ENCODE measurements around the gene GNG13.
"Not testable (repeated sequence)": the region's sequence is repeated elsewhere in the genome, so short reads cannot be mapped to it uniquely, and the experiment has no call there.

GNG13 gene

DNA sequence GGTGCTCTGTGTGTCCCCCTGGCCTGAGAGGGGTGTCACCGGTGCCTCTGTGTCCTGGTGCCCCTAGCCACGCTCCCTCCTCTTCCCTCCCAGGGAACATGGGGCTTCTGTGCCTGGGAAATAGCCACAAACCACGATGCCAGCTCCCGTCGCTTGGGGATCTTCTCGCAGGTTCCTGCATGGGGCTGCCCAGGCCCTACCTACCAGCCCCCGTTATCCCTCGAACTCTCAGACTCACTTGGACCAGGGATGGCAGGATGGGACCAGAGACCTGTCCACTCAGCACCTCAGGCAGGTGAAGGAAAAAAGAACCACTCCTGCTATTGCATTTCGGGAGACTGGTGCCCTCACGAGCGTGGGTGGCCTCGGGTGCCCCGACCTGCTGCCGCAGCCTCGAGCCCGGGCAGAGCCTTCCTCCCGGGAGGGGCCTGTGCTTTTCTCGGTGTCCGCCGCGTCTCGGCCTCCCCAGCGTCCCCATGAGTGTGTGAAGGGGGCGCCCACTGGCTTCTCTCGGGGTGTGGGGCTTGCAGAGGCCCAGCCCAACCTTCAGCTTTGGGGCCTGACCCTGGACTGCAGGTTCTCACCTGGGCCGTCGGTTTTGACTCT is 41.0 kb upstream of the GNG13 start:
- no CpG with 5 or more reads among the region's 27 CpGs for WGBS (ENCODE audit: insufficient coverage, insufficient read length)
- no peak for DNase-seq (ENCODE audit: low read depth, low spot score)
- no peak overlapping the region for H3K4me3 ChIP-seq (ENCODE audit: low read length)
- no peaks in the 10 kb centered on the region for H3K9me3 ChIP-seq (ENCODE audit: control insufficient read depth, insufficient read depth, low read length)
- no peak overlapping the region for H3K27ac ChIP-seq (ENCODE audit: low read length)
- H3K4me1 ChIP-seq (ENCODE audit: control insufficient read depth, insufficient read depth, low read length) = no peaks in the 10 kb centered on the region; the same call in 1 of the 2 replicates
- H3K36me3 ChIP-seq (ENCODE audit: control insufficient read depth, insufficient read depth, low read length) = no peaks in the 10 kb centered on the region
- H3K27me3 ChIP-seq (ENCODE audit: control insufficient read depth, insufficient read depth, low read length) = no peaks in the 10 kb centered on the region

- Histone ChIP-seq H3K4me3 (ENCODE audit: low read length) (no peak overlapping the region), H3K4me1 (ENCODE audit: control insufficient read depth, insufficient read depth, low read length) (no peaks in the 10 kb centered on the region; the same call in 1 of the 2 replicates), H3K36me3 (ENCODE audit: control insufficient read depth, insufficient read depth, low read length) (no peaks in the 10 kb centered on the region), H3K9me3 (ENCODE audit: control insufficient read depth, insufficient read depth, low read length) (no peaks in the 10 kb centered on the region; the same call in 1 of the 2 replicates), H3K27me3 (ENCODE audit: control insufficient read depth, insufficient read depth, low read length) (no peaks in the 10 kb centered on the region), H3K27ac (ENCODE audit: low read length) (no peak overlapping the region)
- WGBS (ENCODE audit: insufficient coverage, insufficient read length) = no CpG with 5 or more reads among the region's 34 CpGs
- DNase-seq (ENCODE audit: low read depth, low spot score) = no peak
Measured at GRCh38 chr16:840561-841454, 40.3 kb upstream of the GNG13 start.

DNA sequence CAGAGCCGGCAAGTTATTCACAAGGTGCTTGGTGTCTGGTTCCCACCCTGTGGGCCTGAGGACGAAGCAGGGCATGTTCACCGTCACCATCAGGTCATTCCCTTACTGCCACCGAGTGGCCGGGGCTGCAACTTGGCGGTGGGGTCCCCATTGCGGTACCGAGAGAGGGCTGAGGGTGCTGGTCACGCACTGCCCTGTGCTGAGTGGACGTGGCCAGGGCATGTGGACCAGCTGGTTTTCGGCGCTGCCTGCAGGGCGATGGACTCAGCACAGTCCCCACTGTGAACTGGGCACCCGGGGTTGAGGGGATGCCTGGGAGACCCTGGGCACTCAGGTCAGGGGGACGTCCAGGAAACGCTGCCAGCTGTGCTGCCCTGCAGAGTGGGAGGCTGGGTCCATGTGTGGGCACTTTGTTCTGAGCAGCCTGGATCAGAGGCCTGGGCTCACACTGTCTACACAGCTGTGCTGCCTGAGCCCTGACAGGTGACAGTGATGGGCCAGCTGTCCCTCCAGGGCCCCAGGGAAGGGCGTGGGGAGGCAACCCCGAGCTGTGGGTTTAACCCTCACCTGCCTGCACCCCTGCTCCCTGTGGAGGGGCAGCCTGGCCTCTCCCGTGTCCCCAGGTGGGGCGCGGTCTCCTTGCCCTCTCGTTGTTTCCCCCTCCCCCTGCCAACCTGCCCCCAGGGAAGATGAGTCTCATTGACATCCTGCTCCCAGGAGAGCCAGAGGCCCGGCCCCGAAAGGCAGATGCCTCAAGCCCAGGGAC is 39.3 kb upstream of the GNG13 start:
- Histone ChIP-seq H3K9me3 (ENCODE audit: control insufficient read depth, insufficient read depth, low read length) (no peaks in the 10 kb centered on the region; the same call in 1 of the 2 replicates), H3K27ac (ENCODE audit: low read length) (no peak overlapping the region), H3K27me3 (ENCODE audit: control insufficient read depth, insufficient read depth, low read length) (no peaks in the 10 kb centered on the region), H3K4me1 (ENCODE audit: control insufficient read depth, insufficient read depth, low read length) (no peaks in the 10 kb centered on the region; the same call in 1 of the 2 replicates), H3K4me3 (ENCODE audit: low read length) (no peak overlapping the region), H3K36me3 (ENCODE audit: control insufficient read depth, insufficient read depth, low read length) (no peaks in the 10 kb centered on the region)
- no peak for DNase-seq (ENCODE audit: low read depth, low spot score)
- WGBS (ENCODE audit: insufficient coverage, insufficient read length) = no CpG with 5 or more reads among the region's 24 CpGs

DNA sequence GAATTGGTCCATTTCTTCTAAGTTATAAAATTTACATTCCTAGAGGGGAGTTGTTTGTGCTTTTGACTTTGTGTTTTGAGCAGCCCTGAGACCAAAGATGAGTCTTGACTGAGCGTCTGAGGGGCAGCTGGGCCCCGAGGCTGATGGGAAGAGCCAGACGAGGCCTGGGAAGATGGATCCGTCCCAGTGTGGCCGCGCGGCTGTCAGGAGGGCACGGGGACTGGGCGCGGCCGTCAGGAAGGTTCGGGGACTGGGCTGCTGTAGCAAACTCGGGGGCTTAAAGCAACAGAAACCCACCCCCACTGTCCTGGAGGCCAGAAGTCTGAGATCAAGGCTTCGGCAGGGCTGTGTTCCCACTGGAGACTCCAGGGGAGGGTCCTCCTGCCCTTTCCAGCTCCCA is 38.2 kb upstream of the GNG13 start:
- Histone ChIP-seq H3K4me1 (ENCODE audit: control insufficient read depth, insufficient read depth, low read length) (no peaks in the 10 kb centered on the region; the same call in 1 of the 2 replicates), H3K4me3 (ENCODE audit: low read length) (no peak overlapping the region), H3K27ac (ENCODE audit: low read length) (no peak overlapping the region), H3K36me3 (ENCODE audit: control insufficient read depth, insufficient read depth, low read length) (no peaks in the 10 kb centered on the region), H3K9me3 (ENCODE audit: control insufficient read depth, insufficient read depth, low read length) (no peaks in the 10 kb centered on the region; the same call in 1 of the 2 replicates), H3K27me3 (ENCODE audit: control insufficient read depth, insufficient read depth, low read length) (no peaks in the 10 kb centered on the region)
- whole genome bisulfite sequencing (ENCODE audit: insufficient coverage, insufficient read length) = no CpG with 5 or more reads among the region's 14 CpGs
- no peak for DNase-seq (ENCODE audit: low read depth, low spot score)

DNA sequence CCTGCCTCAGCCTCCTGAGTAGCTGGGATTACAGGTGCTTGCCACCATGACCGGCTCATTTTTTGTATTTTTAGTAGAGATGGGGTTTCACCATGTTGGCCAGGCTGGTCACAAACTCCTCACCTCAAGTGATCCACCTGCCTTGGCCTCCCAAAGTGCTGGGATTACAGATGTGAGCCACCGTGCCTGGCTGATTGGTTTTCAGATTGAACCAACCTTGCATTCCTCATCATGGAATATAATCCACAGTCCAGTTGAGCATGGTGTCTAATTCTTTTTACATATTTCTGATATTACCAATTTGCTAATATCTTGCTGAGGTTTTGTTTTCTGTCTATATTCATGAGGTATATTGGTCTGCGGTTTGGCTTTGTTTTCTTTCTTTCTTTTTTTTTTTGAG is 36.3 kb upstream of the GNG13 start:
- H3K4me3 ChIP-seq (ENCODE audit: low read length); H3K36me3 ChIP-seq (ENCODE audit: control insufficient read depth, insufficient read depth, low read length); H3K27ac ChIP-seq (ENCODE audit: low read length); H3K27me3 ChIP-seq (ENCODE audit: control insufficient read depth, insufficient read depth, low read length); DNase-seq (ENCODE audit: low read depth, low spot score); H3K4me1 ChIP-seq (ENCODE audit: control insufficient read depth, insufficient read depth, low read length); H3K9me3 ChIP-seq (ENCODE audit: control insufficient read depth, insufficient read depth, low read length): not testable (repeated sequence)
- no CpG with 5 or more reads among the region's 3 CpGs for WGBS (ENCODE audit: insufficient coverage, insufficient read length)

DNA sequence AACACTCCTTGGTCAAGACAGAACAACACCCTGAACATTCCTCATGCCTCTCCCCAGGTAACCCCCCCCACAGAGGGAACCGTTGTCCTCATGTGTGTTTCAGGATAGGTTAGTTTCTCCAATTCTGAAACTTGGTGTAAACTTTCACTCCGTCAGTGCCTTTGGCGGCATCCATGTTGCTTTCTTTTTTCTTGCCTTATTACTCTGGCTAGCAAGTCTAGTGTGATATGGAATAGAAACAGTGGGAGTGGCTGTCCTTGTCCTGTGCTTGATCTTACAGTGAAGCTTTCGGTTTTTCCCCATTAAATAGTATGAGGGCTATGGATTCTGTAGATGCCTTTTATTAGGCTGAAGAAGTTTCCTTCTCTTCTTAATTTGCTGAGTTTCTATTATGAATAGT is 35.7 kb upstream of the GNG13 start:
- Histone ChIP-seq H3K27ac (ENCODE audit: low read length) (no peak overlapping the region), H3K9me3 (ENCODE audit: control insufficient read depth, insufficient read depth, low read length) (no peaks in the 10 kb centered on the region; the same call in 1 of the 2 replicates), H3K4me3 (ENCODE audit: low read length) (no peak overlapping the region), H3K4me1 (ENCODE audit: control insufficient read depth, insufficient read depth, low read length) (no peaks in the 10 kb centered on the region), H3K36me3 (ENCODE audit: control insufficient read depth, insufficient read depth, low read length) (no peaks in the 10 kb centered on the region), H3K27me3 (ENCODE audit: control insufficient read depth, insufficient read depth, low read length) (no peaks in the 10 kb centered on the region)
- WGBS (ENCODE audit: insufficient coverage, insufficient read length) = no CpG with 5 or more reads among the region's 4 CpGs
- DNase-seq (ENCODE audit: low read depth, low spot score) = no peak

DNA sequence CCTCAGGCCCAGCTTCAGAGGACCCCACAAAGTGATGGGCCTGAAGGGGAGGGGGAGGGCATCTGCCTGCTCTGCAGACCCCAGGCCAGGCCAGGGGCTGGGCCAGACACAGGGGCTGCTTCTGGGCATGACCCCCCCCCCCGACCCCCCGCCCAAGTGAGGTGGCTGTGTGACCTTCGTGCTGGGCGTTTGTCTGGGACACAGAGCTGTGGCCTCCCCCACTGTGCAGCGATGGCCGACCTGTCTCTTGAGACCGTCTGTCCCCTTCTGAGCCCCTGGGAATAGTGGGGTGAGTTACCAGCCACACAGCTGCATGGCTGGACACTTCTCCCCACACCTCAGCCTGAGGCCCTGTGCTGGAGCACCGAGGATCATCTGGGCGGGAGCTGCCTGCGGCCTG is 34.8 kb upstream of the GNG13 start:
- H3K9me3 ChIP-seq (ENCODE audit: control insufficient read depth, insufficient read depth, low read length) = no peaks in the 10 kb centered on the region; the same call in 1 of the 2 replicates
- WGBS (ENCODE audit: insufficient coverage, insufficient read length) = no CpG with 5 or more reads among the region's 10 CpGs
- no peak for DNase-seq (ENCODE audit: low read depth, low spot score)

GRCh38 chr16:833411-833810 is 32.9 kb upstream of the GNG13 start:
- Histone ChIP-seq H3K9me3 (ENCODE audit: control insufficient read depth, insufficient read depth, low read length) (no peaks in the 10 kb centered on the region; the same call in 1 of the 2 replicates), H3K4me1 (ENCODE audit: control insufficient read depth, insufficient read depth, low read length) (no peaks in the 10 kb centered on the region), H3K4me3 (ENCODE audit: low read length) (no peak overlapping the region), H3K27ac (ENCODE audit: low read length) (no peak overlapping the region), H3K27me3 (ENCODE audit: control insufficient read depth, insufficient read depth, low read length) (no peaks in the 10 kb centered on the region), H3K36me3 (ENCODE audit: control insufficient read depth, insufficient read depth, low read length) (no peaks in the 10 kb centered on the region)
- no peak for DNase-seq (ENCODE audit: low read depth, low spot score)
- no CpG with 5 or more reads among the region's 14 CpGs for WGBS (ENCODE audit: insufficient coverage, insufficient read length)

More for the DNA sequence above, 34.8 kb upstream of the GNG13 start:
- H3K36me3 ChIP-seq (ENCODE audit: control insufficient read depth, insufficient read depth, low read length) = no peaks in the 10 kb centered on the region
- no peaks in the 10 kb centered on the region for H3K4me1 ChIP-seq (ENCODE audit: control insufficient read depth, insufficient read depth, low read length)
- H3K27ac ChIP-seq (ENCODE audit: low read length) = no peak overlapping the region
- H3K27me3 ChIP-seq (ENCODE audit: control insufficient read depth, insufficient read depth, low read length) = no peaks in the 10 kb centered on the region
- no peak overlapping the region for H3K4me3 ChIP-seq (ENCODE audit: low read length)

DNA sequence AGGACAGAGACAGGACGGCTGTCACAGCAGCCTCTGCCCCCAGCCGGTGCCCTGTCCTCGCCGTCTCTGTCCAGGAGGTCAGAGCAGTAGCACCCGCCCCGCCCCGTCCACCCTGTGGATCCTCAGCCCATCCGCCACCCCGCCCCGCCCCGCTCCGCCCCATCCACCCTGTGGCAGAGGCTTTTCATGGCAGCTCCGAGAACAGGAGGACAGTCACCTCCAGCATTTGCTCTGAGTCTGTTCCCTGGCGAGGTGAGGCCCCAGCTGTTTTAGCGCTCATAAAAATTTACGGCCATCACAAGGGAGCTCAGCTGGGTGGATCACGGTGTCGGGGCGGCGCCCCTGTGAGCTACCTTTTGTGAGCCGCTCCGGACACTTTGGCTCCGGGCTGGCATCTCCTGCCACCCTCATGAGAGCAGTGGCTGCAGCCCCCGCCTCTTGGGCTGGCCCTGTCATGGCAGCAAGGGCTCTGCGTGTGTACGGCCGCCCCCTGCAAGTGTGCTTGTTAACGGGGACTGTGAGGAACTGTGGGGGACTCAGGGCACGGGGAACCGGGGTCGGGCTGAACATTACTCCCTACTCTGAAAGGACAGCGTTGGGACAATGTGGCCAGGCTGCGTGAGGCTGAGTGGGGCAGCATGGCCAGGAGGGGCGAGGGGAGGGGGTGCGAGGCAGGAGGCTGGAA is 32.3 kb upstream of the GNG13 start:
- DNase-seq (ENCODE audit: low read depth, low spot score) = no peak
- Histone ChIP-seq H3K4me1 (ENCODE audit: control insufficient read depth, insufficient read depth, low read length) (no peaks in the 10 kb centered on the region), H3K36me3 (ENCODE audit: control insufficient read depth, insufficient read depth, low read length) (no peaks in the 10 kb centered on the region), H3K4me3 (ENCODE audit: low read length) (no peak overlapping the region; the same call in 1 of the 2 replicates), H3K9me3 (ENCODE audit: control insufficient read depth, insufficient read depth, low read length) (no peaks in the 10 kb centered on the region; the same call in 1 of the 2 replicates), H3K27me3 (ENCODE audit: control insufficient read depth, insufficient read depth, low read length) (no peaks in the 10 kb centered on the region), H3K27ac (ENCODE audit: low read length) (no peak overlapping the region)
- no CpG with 5 or more reads among the region's 35 CpGs for WGBS (ENCODE audit: insufficient coverage, insufficient read length)

Measured in iPS DF 6.9 (cell line).